SIG-M5 (cell line): ENCODE results near the gene ANKRD13A.
"Not testable (repeated sequence)": the region's sequence is repeated elsewhere in the genome, so short reads cannot be mapped to it uniquely, and the experiment has no call there.

Source experiments
- DNase-seq: peaks from one replicate; lab custom pipeline; 2025; lab: John Stamatoyannopoulos, UW

ANKRD13A gene

DNA sequence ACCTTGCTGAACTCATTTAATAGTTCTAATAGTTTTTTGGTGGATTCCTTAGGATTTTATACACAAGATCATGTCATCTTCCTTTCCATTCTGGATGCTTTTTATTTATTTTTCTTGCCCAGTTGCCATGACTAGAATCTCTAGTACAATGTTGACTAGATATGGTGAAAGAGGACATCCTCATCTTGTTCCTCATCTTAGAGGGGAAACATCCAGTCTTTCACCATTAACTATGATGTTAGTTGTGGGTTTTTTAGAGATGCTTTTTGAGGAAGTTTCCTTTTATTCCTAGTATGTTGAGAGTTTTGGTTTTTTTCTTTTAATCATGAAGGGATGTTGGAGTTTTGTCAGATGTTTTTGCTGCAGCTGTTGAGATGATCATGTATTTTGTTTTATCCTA is 8.7 kb downstream of the ANKRD13A start:
- peak; percentile 86 for DNase-seq

- not testable (repeated sequence) for DNase-seq
These were observed 9.6 kb downstream of the ANKRD13A start for GRCh38 chr12:110008681-110009398.

- DNase-seq: no peak
These were observed 11.9 kb downstream of the ANKRD13A start for GRCh38 chr12:110010853-110011723.

GRCh38 chr12:110012137-110012536 is 12.9 kb downstream of the ANKRD13A start:
- DNase-seq: no peak

DNA sequence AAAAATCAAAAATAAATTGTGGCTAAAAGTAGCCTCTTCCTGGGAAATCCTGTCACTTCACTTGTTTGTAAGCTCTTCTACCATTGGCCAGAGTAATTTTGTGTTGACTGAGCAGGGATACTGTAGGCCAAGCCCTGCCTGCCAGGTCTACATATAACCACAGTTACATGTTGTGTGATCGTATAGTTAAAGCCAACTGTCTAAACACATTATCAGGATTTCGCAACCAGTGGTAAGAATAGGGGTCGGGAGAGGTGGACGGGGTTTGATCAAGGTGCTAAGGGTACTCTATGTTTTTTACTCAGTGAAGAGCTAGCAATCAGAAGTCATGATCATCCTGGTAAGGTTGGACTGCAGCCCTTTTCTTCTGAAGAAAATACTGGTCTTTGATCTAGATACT is 13.4 kb downstream of the ANKRD13A start:
- DNase-seq: no peak

DNA sequence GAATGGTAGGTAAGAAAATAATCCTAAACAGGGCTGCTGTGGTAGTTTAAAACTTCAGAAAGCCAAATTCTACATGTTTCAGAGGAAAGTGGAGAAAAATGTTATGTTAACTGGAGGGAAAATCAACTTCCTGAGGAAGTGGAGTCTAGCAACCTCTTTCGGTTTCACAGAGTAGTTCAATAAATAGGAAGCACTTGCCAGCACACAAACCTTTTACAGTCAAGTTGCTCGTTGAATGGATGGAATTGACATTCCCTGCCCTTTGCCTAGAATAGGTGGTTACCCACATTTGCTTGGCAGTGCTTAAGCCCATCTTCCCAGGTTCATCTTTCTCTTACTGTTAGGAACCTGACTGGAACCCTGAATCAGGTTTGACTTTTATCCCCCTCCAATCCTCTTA is 15.9 kb downstream of the ANKRD13A start:
- peak; percentile 25 for DNase-seq

GRCh38 chr12:110020956-110021355 is 21.7 kb downstream of the ANKRD13A start:
- DNase-seq: no peak

GRCh38 chr12:110023059-110023980 is 24.1 kb downstream of the ANKRD13A start:
- no peak for DNase-seq

GRCh38 chr12:110024051-110024450 is 24.8 kb downstream of the ANKRD13A start:
- no peak for DNase-seq

DNA sequence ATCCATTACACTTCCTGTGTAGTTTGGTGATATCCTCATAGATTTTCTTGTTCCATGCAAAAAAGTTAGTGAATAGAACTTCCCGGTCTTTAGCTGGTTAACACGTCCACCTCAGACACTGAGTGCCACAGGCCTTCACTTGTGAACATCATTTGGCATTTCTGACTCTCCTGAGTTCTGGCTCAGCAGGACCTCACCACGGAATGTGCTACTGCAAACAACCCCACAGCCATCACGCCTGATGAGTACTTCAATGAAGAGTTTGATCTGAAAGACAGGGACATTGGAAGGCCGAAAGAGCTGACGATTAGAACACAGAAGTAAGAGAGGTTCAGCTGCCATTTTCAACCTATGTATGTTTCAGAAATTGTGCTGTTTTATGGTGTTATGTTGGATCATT is 29.1 kb downstream of the ANKRD13A start:
- DNase-seq: no peak

DNA sequence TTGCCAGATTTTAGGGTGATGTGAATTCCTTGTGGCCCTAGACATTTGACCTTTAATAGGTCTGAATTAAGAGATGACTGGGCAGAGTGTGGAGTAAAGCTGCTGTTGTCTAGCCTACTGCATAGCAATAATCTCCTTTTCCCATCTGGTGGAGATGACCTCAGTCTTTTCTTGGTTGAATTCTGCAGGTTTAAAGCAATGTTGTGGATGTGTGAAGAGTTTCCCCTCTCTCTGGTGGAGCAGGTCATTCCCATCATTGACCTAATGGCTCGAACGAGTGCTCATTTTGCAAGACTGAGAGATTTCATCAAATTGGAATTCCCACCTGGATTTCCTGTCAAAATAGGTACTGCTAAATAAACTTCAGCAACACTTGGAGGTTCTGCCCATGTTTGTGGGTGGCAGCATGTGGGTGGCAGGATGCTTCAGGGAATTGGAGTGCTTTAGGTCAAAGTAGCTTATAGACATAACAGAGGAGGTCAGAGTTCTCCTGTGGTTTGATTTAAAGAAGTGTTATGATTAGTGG is 30.1 kb downstream of the ANKRD13A start:
- DNase-seq: no peak

GRCh38 chr12:110033888-110034287 is 34.7 kb downstream of the ANKRD13A start:
- DNase-seq: no peak

- DNase-seq: no peak
These were observed 36.4 kb downstream of the ANKRD13A start for GRCh38 chr12:110035534-110036104.

DNA sequence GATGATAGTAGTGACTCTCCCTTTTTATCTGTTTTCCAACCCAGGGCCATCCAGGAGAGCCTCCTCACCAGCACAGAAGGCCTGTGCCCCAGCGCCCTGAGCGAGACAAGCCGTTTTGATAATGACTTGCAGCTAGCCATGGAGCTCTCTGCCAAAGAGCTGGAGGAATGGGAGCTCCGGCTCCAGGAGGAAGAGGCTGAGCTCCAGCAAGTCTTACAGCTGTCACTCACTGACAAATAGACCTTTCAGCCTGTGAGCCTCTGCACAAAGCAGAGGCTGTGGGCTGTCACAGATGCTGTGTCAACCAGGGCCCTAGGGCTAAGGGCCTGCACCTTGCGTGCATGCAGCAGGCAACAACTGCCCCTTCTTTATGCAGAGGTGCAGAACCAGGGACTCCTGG is 38.1 kb downstream of the ANKRD13A start:
- DNase-seq: no peak

DNA sequence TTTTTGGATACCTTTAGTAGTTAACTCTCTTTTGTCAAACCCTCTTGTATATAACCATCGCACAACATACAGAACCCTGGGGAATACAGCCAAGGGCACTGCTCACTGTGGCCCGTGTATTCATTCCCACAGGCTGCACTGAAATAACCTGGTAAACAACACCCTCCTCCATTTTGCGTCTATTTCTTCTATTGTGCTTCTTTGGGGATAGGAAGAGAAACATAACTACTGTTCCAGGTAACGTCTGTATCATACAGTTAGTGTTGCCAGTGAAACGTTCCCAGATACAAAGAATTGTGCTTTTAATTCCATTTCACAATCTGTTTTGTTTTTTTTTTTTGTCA is 39.5 kb downstream of the ANKRD13A start:
- DNase-seq: no peak

- no peak for DNase-seq
These were observed 40.0 kb downstream of the ANKRD13A start for GRCh38 chr12:110039085-110039807.

GRCh38 chr12:110042264-110042663 is 43.0 kb downstream of the ANKRD13A start:
- DNase-seq: no peak

DNA sequence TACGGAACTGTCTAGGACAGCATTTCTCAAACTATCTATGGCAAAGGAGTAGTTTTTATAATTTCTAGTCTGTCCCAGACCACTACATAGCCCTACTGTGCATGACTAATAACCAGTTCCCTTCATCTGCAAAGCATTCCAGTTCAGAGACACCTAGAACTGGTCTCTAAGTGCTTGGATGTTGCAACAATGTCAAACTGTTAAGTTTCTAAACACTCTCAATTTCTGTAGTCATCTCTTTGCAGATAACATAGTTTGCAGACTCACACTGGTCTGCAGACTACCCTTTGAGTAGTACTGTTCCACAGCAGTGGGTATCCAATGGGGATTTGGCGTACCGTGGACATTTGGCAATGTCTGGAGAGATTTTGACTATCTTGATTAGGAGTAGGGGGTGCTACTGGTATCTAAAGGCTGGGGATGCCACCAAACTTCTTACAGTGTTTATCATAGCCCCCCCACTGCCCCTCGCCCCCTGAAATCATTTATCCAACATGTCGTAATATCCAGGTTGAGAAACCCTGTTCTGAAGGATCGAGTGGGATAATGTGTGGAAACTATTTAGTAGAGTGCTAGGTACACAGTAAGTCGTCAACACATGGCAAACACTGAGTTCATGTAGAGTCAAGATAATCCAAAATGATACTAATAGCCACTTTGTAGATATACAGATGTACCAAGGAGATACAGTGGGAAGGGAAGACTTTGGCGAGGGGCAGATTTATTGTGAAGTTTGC is 47.4 kb downstream of the ANKRD13A start:
- DNase-seq: no peak

DNA sequence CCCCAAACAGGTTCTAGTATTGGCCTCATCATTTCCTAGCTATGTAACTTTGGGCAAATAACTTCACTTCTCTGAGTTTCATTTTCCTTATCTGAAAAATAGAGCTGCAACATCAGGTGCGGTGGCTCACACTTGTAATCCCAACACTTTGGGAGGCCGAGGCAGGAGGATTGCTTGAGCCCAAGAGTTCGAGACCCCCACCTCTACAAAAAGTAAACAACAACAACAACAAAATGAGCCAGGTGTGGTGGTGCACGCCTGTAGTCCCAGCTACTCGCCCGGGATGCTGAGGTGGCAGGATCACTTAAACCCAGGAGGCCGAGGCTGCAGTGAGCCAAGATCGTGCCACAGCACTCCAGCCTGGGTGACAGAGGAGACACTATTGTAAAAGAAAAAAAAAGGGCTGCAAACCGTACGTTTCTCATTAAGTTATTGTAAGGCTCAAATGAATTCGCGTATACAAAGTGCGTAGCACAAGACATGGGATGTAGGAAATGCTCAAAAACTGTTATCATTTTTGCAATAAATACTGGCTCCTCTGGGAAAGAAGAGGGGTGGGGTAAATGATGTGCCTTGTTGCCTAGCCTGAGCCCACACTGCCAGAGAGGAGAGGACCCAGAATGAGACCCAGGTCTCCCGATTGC is 48.2 kb downstream of the ANKRD13A start:
- DNase-seq: no peak
